Stimulated activated CD4-positive, alpha-beta T cell treated with anti-CD3 and anti-CD28 coated beads, Interleukin-1b, Interleukin-23, amount 100 ng/mL, for 48 hours (primary cell): ENCODE data around the gene TMEM132D.

ENCODE experiments used
- DNase-seq: peaks from one replicate; pipeline ENCODE4 v3.0.0-alpha.2; 2020

Gene TMEM132D

DNA sequence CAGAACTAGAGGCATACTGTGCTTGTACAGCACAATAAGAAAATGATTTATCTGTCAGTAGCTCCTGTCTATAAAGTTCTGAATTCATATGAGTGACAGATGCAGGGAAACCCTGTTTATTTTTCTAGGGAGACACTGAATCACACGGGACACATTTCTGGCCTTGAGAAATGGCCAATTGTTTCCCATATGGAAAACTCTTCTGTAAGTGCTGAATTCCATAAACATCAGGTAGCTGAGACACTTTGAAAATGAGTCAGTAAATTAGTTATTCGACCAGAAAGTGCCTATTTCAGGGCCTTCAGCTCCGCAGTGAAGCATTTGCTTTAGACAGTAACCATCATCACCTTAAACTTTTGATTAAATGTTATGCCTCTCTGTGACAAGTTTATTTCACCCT lies 184.4 kb downstream of the TMEM132D start:
- DNase-seq = no peak

DNA sequence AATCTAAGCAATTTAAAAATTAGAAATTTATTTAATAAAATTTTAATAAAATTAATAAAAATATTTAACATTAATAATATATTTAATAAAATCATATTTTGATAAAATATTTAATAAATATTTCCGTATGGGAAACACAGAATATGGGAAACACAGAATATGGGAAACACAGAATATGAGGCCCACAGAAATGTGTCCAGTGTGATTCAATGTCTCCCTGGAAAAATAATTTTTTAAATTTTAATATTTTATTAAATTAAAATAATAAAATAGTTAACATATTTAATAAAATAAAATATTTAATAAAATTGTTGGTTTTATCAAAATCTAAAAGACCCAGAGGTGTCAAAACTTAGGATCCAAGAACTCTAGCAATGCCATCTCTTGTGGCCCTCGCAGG lies 186.4 kb downstream of the TMEM132D start:
- DNase-seq = no peak

DNA sequence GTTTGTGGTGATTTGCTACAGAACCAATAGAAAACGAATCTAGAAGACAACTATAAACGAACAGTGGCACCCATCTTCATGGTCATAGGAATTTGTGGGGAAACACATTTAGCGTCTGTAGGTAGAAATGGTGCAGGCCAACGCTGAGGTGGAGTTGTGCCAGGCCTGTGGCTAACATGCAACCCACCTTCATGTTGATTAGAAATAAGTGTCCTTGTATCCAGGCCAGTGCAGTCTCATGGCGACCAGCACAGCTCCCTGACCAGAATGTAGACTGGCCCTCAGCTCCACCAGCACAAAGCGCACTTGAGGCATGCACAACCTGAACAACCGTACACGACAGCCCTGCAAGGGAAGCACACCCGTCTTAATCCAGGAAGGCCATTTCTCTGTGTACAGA lies 187.0 kb downstream of the TMEM132D start:
- no peak for DNase-seq

DNA sequence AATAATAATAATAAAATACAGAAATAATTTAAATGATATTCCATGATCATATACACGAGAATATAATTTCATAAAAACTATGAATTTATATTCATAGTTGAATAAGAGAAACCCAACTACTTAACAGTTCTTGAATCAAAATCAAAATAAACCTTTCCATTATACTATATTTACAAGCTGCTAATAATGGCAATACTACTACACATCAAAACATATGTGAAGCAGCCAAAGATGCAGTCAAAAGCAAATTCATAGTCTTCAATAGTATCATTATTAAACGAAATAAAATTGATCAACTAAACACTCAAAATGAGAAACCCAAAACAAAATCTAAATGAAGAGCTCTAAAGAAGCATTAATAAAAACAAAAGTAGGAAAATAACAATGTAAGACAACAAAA lies 197.1 kb downstream of the TMEM132D start:
- no peak for DNase-seq

DNA sequence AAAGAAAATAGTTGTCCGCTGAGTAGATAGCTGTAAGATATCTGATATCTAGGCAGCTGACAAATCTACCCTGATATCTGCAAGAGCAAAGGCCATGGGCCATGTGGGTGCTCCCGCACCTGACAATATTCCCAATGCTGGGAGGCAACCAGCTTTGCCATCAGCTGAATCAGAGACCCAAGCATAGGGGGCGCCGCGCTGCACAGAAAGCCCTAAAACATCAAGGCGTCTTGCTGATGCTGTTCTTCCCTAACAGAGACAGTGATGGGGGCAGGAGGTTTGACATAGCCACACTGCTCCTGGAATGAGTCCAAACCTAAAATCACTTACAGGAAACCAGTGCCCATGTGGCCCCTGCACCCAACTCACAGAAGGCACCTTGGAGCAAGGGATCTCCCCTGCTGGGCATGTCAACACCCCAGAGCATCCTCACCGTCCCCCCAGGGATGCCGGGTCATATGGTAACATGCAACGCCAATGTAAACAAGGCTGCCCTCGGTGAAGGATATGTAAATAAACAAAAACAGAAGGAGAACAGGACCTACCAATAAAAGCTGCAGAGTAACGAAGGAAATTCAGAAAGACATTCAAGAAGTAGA lies 199.5 kb downstream of the TMEM132D start:
- no peak for DNase-seq

DNA sequence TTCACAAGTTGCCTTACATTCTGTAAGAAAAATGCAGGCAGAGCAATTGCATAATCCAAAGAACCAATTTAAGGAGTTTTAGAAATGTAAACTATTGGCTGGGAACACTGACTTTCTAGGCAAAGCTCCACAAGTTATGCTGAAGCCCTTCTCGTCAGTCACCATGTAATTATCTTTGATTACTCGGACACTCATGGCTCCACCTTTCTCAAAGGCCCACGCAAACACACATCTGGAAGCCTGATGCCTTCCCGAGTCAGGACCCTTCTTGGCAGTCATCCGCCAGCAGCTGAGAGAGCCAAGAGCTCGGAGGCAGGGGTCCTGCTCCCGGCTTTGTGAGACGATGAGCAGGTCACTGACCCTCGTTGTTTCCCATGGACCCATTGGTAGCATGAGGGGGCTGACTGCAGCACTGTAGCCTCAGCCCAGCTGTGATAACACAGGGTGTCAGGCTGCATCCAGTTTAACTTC lies 202.2 kb downstream of the TMEM132D start:
- no peak for DNase-seq

DNA sequence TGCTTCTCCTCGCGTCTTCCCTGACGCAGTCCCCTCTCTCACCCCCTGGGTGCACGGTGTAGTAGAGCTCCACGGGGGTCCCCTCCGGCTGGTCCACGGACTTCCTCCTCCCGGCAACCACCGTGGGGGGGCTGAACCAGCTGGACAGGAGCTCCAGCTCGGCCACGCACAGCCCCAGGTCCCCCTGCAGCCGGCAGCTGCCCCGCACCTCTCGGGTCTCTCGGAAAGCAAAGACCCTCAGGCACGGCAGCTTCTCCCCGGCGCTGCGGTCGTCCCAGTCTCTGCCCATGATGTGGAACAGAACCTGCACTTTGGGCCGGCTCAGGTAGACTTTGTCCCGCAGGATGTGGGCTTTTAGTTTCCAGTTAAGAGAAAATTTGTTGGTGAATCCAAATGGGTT lies 203.8 kb downstream of the TMEM132D start:
- no peak for DNase-seq

DNA sequence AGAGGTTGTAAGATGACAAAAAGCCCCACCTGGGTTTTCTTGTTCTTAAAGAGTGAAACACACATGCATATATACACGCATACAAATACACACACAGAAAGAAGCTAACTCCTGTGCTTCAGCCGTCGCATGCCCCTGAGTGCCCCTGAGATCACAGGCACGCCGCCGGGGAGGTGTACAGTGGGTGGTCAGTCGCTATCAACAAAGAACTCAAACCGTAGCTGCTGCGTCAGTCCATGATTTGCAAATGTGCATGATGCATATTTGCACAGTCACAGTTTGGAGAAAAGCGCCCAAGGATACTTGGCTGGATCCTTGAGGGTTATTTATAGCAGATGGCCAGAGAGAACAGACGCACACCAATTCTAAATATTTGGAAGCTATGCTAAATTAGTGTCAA lies 206.9 kb downstream of the TMEM132D start:
- DNase-seq = no peak

DNA sequence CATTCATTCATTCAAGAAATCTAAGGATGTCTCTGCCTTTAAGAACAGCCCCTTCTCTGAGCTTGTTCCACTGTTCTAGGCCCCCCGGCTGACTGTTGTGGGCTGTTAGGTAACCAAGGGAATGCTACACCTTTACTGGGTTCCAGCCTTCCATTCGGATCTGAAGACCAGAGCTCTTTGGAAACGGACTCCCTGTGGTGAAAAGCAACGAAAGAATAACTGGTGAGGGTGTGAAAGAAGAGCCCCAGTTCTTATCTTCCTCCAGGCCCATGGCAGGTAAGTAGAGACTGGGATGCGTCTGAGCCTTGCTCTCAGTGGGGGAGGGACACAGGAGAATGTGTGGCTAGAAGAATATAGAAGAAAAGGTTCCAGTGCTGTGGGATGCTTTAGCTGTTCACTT lies 207.4 kb downstream of the TMEM132D start:
- no peak for DNase-seq

DNA sequence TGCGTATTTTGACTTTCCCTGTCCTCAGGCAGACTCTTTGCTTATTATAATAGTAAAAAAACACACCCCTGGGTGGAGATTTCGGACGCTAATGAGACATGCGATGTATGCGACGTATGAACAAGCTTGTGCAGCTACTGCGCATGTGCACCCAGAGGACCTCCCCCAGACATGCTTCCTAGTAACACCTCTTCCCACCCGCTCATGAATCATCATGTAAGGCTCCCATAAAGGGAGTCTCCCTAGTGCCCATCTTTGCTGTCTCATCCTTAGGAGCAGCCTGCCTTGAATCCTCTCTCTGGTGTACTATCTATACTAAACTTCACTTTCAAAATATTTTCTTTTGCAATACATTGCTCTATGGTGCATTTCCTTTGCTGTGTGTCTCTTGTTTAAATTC lies 210.1 kb downstream of the TMEM132D start:
- DNase-seq = no peak

DNA sequence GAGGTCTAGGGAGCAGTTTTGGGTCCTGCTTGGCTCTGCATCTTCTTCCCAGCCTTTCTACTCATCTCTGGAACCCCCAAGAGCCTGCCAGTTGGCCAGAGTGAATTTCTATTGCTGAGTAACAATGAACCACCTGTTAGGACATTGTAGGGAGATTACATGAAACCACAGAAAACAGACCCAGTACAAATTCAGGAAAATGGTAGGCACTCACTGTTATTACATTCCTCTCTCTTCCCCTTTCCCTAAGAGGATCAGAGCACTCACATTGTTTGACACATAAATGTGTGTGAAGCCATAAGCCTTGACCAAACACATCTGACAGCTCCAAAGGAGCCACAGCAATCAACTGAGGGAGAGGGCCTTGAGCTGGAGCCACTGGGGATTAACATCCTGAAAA lies 216.1 kb downstream of the TMEM132D start:
- DNase-seq = no peak

DNA sequence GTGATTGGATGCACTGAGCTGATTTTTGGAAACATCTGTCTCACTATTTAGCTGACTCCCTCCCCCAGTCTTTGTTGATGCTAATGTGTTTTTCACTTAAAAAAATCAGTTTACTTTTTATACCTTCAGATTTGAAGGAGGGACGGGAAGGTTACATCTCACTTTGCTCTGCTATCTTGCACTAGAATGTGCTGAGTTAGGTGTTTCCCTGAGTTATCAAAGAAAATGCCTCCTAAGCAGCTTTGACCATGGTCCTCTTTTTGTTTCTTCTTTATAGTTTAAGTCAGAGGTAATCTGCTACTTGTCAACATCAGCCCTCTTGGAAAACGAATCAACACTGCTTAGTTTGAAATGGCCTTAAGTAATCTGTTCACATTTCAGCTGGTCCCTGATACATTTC lies 222.0 kb downstream of the TMEM132D start:
- no peak for DNase-seq

DNA sequence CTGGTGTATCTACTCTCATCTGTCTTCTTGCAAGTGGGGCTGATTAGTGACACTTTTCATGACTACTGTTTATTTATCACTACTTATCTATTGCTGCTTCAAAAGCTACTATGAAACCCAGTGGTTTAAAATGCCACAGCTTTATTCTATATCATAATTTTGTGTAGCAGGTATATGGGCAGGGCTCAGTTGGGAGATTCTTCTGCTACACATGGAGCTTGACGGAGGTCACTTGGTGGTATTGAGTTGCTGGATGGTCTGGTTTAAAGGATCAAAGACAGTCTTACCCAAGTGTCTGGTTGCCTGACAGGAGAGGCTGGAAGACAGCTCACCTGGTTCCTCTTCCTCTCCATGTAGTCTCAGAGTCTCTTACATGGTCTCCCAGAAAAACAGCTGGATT lies 222.7 kb downstream of the TMEM132D start:
- DNase-seq = no peak

DNA sequence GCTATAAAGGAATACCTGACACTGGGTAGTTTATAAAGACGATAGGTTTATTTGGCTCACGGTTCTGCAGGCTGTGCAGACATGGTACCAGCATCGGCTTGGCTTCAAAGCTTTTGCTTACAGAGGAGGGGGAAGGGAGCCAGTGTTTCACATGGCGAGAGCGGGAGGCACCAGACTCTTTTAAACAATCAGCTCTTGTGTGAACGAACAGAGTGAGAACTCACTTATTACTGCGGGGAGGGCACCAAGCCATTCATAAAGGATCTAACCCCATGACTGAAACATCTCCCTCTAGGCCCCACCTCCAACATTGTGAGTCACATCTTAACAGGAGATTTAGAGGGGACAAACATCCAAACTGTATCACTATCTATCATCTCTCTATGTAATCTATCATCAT lies 227.4 kb downstream of the TMEM132D start:
- DNase-seq = no peak

DNA sequence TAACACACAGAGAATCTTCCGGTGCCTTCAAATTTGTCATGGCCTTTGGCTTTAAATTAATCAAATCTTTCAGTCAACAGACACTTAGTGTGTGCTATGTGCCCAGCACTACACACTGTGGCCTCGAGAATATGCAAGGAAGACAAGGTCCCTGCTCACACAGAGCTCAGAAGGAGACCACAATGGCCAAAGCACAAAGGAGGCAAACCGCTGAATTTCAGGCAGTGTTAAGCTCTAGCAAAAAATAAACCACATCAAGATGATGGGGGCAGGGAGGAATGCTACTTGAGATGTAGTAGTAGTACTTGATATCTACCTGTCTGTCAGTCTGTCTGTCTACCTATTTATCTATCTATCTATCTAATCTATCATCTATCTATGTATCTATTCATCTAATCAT lies 227.9 kb downstream of the TMEM132D start:
- DNase-seq = no peak

DNA sequence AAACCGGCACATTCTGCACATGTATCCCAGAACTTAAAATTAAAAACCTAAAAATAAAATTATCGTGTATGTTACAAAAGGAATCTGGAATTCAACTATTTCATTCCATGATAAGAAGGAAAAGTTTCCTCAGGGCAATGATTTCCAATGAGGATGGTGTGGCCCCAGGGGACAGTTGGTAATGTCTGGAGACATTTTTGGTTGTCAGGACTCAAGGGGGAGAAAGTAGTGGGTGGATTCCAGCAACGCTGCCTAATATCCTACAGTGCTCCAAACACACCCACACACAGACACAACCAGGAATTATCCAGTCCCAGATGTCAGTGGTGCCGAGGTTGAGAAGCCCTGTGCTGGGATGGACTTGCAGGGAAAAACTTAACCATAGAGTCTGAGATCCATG lies 228.3 kb downstream of the TMEM132D start:
- DNase-seq = no peak

DNA sequence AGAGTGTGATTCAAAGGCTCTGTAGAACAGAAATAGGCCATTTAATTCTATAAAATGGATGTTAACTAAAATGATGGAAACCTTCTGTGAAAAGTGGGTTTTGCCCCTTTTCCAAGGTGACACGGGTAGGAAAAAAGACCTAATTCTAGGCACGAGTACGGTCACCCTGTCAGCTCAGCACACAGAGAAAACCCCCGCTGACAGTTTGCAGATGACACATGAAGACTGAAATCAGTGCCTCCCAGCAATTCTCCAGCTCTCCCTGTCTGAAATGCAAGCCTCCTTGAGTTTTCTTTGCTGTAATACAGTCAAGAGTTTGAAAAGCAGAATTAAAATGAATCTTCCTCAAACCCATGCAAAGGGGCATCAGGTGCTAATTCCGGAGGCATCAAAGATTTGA lies 230.0 kb downstream of the TMEM132D start:
- DNase-seq = no peak

DNA sequence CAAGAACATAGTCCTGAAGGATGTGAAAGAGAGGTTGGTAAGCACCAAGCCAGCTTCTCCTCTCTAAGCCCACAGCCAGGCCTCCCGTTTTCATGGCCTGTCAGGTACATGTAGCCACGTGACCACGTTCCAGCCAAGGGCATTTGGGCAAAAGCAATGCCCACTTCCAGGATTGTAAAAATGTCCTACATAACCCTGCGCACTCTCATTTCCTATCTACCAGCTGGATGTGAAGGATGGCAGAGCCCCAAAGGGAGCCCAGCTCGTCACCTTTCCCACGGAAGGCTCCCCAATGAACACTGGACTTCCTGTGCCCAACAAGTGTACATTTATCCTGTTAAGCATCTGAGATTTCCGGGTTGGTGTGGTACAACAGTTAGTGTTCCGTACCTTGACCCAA lies 231.7 kb downstream of the TMEM132D start:
- DNase-seq = no peak

DNA sequence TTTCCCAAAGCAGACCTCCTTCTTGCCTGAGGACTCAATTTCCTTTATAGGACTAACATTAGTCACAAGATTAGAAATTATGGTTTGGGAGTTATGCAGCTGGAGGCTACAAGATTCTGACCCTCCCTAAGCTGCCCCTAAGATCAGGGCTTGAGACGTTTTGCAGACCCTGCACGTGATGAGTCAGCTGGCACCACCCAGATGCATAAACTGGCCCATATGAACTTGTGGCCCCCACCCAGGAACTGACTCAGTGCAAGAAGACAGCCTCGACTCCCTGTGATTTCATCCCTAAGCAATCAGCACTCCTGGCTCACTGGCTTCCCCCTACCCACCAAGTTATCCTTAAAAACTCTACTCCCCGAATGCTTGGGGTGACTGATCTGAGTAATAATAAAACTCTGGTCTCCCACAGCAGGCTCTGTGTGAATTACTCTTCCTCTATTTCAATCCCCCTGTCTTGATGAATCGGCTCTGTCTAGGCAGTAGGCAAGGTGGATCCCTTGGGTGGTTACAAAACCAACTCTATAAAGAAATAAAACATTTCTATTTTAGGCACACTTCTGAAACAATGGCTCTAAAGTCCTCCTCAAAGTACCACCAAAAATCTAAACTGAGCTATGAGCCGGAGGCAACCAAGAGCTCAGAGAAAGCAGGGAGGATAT lies 233.4 kb downstream of the TMEM132D start:
- DNase-seq = no peak

DNA sequence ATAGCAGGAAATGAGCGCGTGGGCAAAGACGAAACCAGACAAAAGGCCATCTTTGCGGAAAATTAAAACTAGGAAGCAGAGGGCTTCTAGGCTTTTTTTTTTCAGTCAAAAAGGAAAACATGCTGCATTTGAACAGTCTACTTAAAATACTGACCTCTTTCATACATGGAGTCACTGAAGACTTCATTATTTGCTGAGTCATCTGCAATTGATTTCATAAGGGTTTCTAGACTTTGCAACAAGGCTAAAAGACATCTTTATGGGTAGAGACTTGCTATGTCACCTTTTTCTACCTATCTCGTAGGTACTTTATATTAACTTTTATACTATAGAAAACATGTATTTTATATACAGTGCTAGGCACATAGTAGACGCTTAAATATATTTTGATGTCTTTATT lies 238.4 kb downstream of the TMEM132D start:
- DNase-seq = no peak

DNA sequence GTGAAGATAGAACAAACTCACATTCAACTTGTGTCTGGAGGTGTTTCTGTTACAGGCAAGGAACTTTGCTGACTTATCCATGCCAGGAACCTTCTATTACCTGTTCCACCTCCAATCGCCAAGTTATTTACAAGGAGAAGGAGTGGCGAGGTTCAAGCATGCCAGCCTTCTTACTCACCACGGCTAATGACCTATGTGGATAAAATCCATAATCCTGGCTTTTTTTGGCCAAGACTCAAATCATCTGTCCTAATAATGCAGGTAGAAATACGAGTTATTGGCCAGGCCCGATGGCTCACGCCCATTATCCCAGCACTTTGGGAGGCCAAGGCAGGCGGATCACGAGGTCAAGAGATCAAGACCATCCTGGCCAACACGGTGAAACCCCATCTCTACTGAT lies 241.6 kb downstream of the TMEM132D start:
- no peak for DNase-seq

DNA sequence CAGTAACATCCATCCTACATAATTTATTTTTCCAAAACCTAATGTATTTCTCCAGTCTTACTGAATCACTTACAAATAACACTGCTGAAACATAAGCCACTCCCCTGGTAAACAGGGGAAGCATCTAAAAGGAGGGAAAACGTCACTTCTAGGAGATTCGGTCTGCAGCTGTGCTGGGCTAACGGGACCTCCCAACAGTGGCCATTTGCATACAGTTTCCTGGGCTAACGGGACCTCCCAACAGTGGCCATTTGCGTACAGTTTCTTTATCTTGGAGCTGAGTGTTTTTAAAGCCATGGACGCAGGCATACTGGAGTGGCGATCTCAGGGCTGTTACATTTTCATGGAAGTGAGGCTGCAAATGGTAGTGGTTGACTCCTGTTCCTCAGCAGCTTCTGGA lies 242.9 kb downstream of the TMEM132D start:
- no peak for DNase-seq

DNA sequence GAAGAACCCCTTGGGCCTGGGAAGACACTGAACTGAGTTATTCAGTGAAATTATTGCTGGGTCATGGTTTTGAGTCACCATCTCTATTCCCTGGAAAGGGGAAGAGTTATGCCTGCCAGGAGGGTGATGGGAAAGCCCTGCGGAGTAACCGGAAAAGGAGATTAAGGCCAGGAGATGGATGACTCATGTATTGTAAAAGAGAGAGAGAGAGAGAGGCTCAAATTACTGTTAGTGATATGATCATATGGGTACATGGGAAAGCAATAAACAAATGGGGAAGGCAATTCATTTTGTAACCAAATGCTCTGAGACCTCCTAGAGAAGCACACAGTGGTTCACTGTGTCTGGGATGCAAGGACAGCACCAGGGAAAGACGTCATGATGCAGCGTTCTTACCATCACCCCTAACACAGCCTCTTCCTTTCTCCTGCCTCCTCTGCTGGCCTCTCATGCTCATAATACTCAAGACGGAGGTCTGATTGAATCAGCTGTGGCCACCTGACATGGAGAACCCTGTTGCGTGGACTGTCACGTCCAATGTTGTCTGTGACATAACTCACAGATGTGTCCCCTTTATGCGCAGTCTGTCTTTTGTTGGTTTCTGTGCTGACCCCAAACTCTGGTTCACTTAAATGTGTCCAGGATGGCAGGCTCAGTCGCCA lies 243.7 kb downstream of the TMEM132D start:
- no peak for DNase-seq

DNA sequence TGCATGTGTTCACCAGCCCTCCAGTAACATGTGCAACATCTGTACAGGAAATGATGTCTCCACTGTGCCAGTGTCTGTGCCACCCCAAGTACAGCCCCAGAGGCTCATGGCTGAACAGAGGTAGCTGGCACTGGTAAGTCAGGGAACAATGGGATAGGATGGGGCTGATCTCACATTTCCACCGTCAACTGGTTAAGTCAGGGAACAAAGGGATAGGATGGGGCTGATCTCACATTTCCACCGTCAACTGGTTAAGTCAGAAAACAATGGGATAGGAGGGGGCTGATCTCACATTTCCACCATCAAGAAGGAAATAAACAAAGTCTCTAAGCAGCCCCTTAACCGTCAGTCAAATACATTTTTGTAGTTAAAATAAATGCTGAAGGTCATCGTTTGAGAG lies 246.6 kb downstream of the TMEM132D start:
- no peak for DNase-seq

DNA sequence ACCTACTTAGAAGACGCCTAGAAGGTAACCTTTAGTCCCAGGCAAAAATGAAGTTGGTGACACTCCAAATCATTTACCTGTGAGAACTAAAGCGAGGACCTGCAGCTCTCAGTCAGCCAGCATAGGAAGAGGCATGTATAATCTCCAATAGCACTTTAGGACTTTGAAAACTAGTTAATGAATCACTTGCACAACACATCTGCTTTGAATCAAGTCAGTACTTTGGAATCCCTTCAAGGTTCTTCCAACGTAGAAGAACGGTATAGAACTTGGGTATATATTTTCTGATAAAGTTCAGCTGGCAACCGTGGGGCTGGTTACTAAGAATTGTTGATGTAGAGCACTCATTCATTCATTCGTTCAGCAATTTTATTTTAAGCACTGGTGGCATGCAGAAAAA lies 251.9 kb downstream of the TMEM132D start:
- no peak for DNase-seq
